ENCODE results near the gene SSTR5. TPM values are rescaled to one million over a fixed set of nuclear protein-coding genes. Genes with fewer than 3 reads are reported as not detected.
A peak's percentile ranks its signal among the peaks of the same experiment; 100 is the strongest.
"Not testable (repeated sequence)": the region's sequence is repeated elsewhere in the genome, so short reads cannot be mapped to it uniquely, and the experiment has no call there.

The SSTR5 gene
- polyA plus RNA-seq, 4 donors: 0.11 to 0.34 (median 0.23) TPM

- no peak for DNase-seq (ENCODE audit: low read depth in 4 of 4, low spot score in 3 of 4)
These were observed 16.9 kb downstream of the SSTR5 start for GRCh38 chr16:1089439-1089821.

- DNase-seq (ENCODE audit: low read depth in 4 of 4, low spot score in 3 of 4): no peak
These were observed 17.5 kb downstream of the SSTR5 start for GRCh38 chr16:1089822-1090619.

GRCh38 chr16:1090620-1091587 lies 18.4 kb downstream of the SSTR5 start:
- DNase-seq (ENCODE audit: low read depth in 4 of 4, low spot score in 3 of 4): peak in 2 of 4 donors; percentile 49 to 60

GRCh38 chr16:1091992-1092552 lies 19.5 kb downstream of the SSTR5 start:
- no peak for DNase-seq (ENCODE audit: low read depth in 4 of 4, low spot score in 3 of 4)

- not testable (repeated sequence) for DNase-seq (ENCODE audit: low read depth in 4 of 4, low spot score in 3 of 4)
These were observed 20.2 kb downstream of the SSTR5 start for GRCh38 chr16:1092685-1093283.

- no peak for DNase-seq (ENCODE audit: low read depth in 4 of 4, low spot score in 3 of 4)
These were observed 21.0 kb downstream of the SSTR5 start for GRCh38 chr16:1093284-1094123.

GRCh38 chr16:1094124-1094479 lies 21.6 kb downstream of the SSTR5 start:
- no peak for DNase-seq (ENCODE audit: low read depth in 4 of 4, low spot score in 3 of 4)

- DNase-seq (ENCODE audit: low read depth in 4 of 4, low spot score in 3 of 4): no peak
These were observed 22.3 kb downstream of the SSTR5 start for GRCh38 chr16:1094601-1095449.

- no peak for DNase-seq (ENCODE audit: low read depth in 4 of 4, low spot score in 3 of 4)
These were observed 23.1 kb downstream of the SSTR5 start for GRCh38 chr16:1095450-1096168.

GRCh38 chr16:1096169-1097082 lies 23.9 kb downstream of the SSTR5 start, which contains the start of gene C1QTNF8:
TSS of gene C1QTNF8 (minus strand) at chr16:1096244. CDS start at chr16:1094922, 1,322 bp downstream.
- no peak for DNase-seq (ENCODE audit: low read depth in 4 of 4, low spot score in 3 of 4)

GRCh38 chr16:1097156-1097555 lies 24.6 kb downstream of the SSTR5 start:
- DNase-seq (ENCODE audit: low read depth in 4 of 4, low spot score in 3 of 4): no peak

GRCh38 chr16:1097800-1098199 lies 25.3 kb downstream of the SSTR5 start:
- DNase-seq (ENCODE audit: low read depth in 4 of 4, low spot score in 3 of 4): no peak

GRCh38 chr16:1098266-1098991 lies 25.9 kb downstream of the SSTR5 start:
- DNase-seq (ENCODE audit: low read depth in 4 of 4, low spot score in 3 of 4): no peak

GRCh38 chr16:1099189-1100083 lies 26.9 kb downstream of the SSTR5 start:
- DNase-seq (ENCODE audit: low read depth in 4 of 4, low spot score in 3 of 4): no peak

- DNase-seq (ENCODE audit: low read depth in 4 of 4, low spot score in 3 of 4): no peak
These were observed 27.7 kb downstream of the SSTR5 start for GRCh38 chr16:1100084-1100800.
